Measurements from ENCODE around the gene AZGP1.

AZGP1 gene

GRCh38 chr7:100007887-100008286 is 32.1 kb upstream of the AZGP1 start:
- TF ChIP-seq CTCF (IDR thresholded peaks at IDR 0.05; ENCODE audit: low read length) (no peak), EZH2 (IDR thresholded peaks at IDR 0.05; ENCODE audit: borderline replicate concordance, low read length) (no peak)
- H3F3A ChIP-seq (ENCODE audit: insufficient read depth, low read length): no peaks in the 10 kb centered on the region
- H4K20me1 ChIP-seq (ENCODE audit: insufficient read depth, low read length): no peaks in the 10 kb centered on the region
- no peak overlapping the region for H3K4me2 ChIP-seq (ENCODE audit: low read length)
- no peaks in the 10 kb centered on the region for H3K36me3 ChIP-seq (ENCODE audit: insufficient read depth, low read length)
- no peaks in the 10 kb centered on the region for H3K79me2 ChIP-seq (ENCODE audit: insufficient read depth, low read length)
- no peaks in the 10 kb centered on the region for H3K9me3 ChIP-seq (ENCODE audit: low read length)
- peaks cover 11% of the 10 kb centered on the region; the same call in 1 of the 2 replicates for H3K27me3 ChIP-seq (ENCODE audit: insufficient read depth, low read length)
- H3K27ac ChIP-seq (ENCODE audit: low read depth, low read length, poor library complexity, severe bottlenecking): no peak overlapping the region
- no peaks in the 10 kb centered on the region for H3K9me2 ChIP-seq (ENCODE audit: low read depth, low read length)
- no peaks in the 10 kb centered on the region for H3K4me1 ChIP-seq (ENCODE audit: insufficient read depth, low read length, severe bottlenecking)
- no peak overlapping the region for H2AFZ ChIP-seq (ENCODE audit: low read length)
- H3K9ac ChIP-seq (ENCODE audit: low read length): no peak overlapping the region
- no peak overlapping the region for H3K4me3 ChIP-seq (ENCODE audit: low read depth, low read length, poor library complexity, severe bottlenecking)

GRCh38 chr7:100003711-100004661 is 28.2 kb upstream of the AZGP1 start:
- Histone ChIP-seq H4K20me1 (ENCODE audit: insufficient read depth, low read length) (no peaks in the 10 kb centered on the region), H3K9me3 (ENCODE audit: low read length) (no peaks in the 10 kb centered on the region), H3K9me2 (ENCODE audit: low read depth, low read length) (no peaks in the 10 kb centered on the region), H3F3A (ENCODE audit: insufficient read depth, low read length) (no peaks in the 10 kb centered on the region), H3K4me3 (ENCODE audit: low read depth, low read length, poor library complexity, severe bottlenecking) (no peak overlapping the region), H3K79me2 (ENCODE audit: insufficient read depth, low read length) (no peaks in the 10 kb centered on the region), H2AFZ (ENCODE audit: low read length) (no peak overlapping the region), H3K36me3 (ENCODE audit: insufficient read depth, low read length) (no peaks in the 10 kb centered on the region), H3K27ac (ENCODE audit: low read depth, low read length, poor library complexity, severe bottlenecking) (no peak overlapping the region), H3K4me2 (ENCODE audit: low read length) (no peak overlapping the region), H3K4me1 (ENCODE audit: insufficient read depth, low read length, severe bottlenecking) (no peaks in the 10 kb centered on the region), H3K9ac (ENCODE audit: low read length) (no peak overlapping the region), H3K27me3 (ENCODE audit: insufficient read depth, low read length) (peaks cover 11% of the 10 kb centered on the region; the same call in 1 of the 2 replicates)
- TF ChIP-seq EZH2 (IDR thresholded peaks at IDR 0.05; ENCODE audit: borderline replicate concordance, low read length) (no peak), CTCF (IDR thresholded peaks at IDR 0.05; ENCODE audit: low read length) (no peak)

GRCh38 chr7:100000239-100000638 is 24.4 kb upstream of the AZGP1 start:
- Histone ChIP-seq H3K27ac (ENCODE audit: low read depth, low read length, poor library complexity, severe bottlenecking) (no peak overlapping the region), H3F3A (ENCODE audit: insufficient read depth, low read length) (no peaks in the 10 kb centered on the region), H3K9me2 (ENCODE audit: low read depth, low read length) (no peaks in the 10 kb centered on the region), H3K9me3 (ENCODE audit: low read length) (no peaks in the 10 kb centered on the region), H3K79me2 (ENCODE audit: insufficient read depth, low read length) (no peaks in the 10 kb centered on the region), H3K36me3 (ENCODE audit: insufficient read depth, low read length) (no peaks in the 10 kb centered on the region), H3K9ac (ENCODE audit: low read length) (no peak overlapping the region), H3K27me3 (ENCODE audit: insufficient read depth, low read length) (peaks cover 6% of the 10 kb centered on the region; the same call in 1 of the 2 replicates), H3K4me3 (ENCODE audit: low read depth, low read length, poor library complexity, severe bottlenecking) (no peak overlapping the region), H4K20me1 (ENCODE audit: insufficient read depth, low read length) (no peaks in the 10 kb centered on the region), H2AFZ (ENCODE audit: low read length) (no peak overlapping the region), H3K4me1 (ENCODE audit: insufficient read depth, low read length, severe bottlenecking) (peaks cover 14% of the 10 kb centered on the region), H3K4me2 (ENCODE audit: low read length) (no peak overlapping the region)
- TF ChIP-seq EZH2 (IDR thresholded peaks at IDR 0.05; ENCODE audit: borderline replicate concordance, low read length) (no peak), CTCF (IDR thresholded peaks at IDR 0.05; ENCODE audit: low read length) (no peak)
